ENCODE measurements around the gene TLR9.

TLR9 gene

GRCh38 chr3:52171514-52172261 lies 53.8 kb downstream of the TLR9 start:
- no peak for DNase-seq
